ENCODE data around the gene AGER. TPM values are rescaled to one million over a fixed set of nuclear protein-coding genes. Genes with fewer than 3 reads are reported as not detected.
"Not testable (repeated sequence)": the region's sequence is repeated elsewhere in the genome, so short reads cannot be mapped to it uniquely, and the experiment has no call there.

The AGER gene
- total and polyA plus RNA-seq, 2 of the 4 experiments (the other 2 are of a cell fraction): 0.18 to 4.2 TPM

- no peak for TF ChIP-seq USF2 (IDR thresholded peaks at IDR 0.05; ENCODE audit: low read depth, low read length)
Observed at GRCh38 chr6:32187009-32187709, 3.1 kb upstream of the AGER start (continued).

- Histone ChIP-seq H3K27ac (ENCODE audit: insufficient read depth, low read length) (peak overlapping the region; percentile 49; the same call in 1 of the 2 replicates), H3K36me3 (ENCODE audit: control insufficient read depth, insufficient read depth, low read length) (peaks cover 34% of the 10 kb centered on the region)
Observed at GRCh38 chr6:32186151-32186840, 2.2 kb upstream of the AGER start.

More at GRCh38 chr6:32186151-32186840, 2.2 kb upstream of the AGER start:
- in situ Hi-C loops (cut with MboI; ENCODE audit: low sequenced_read_pairs): loop anchor here (25.0 kb wide), 1 partner anchor 776 kb away; the partner anchor contains the start of genes BRD2 and HLA-DMA
- H3K4ac ChIP-seq (ENCODE audit: low read depth, low read length); H3K4me3 ChIP-seq (ENCODE audit: insufficient read depth, low read depth, low read length); H2AFZ ChIP-seq (replicated peaks; ENCODE audit: low read length, poor library complexity); H3K9ac ChIP-seq (ENCODE audit: low read depth, low read length); H3K14ac ChIP-seq (replicated peaks; ENCODE audit: low read depth, low read length); H3K9me3 ChIP-seq (ENCODE audit: control insufficient read depth, insufficient read depth, low read length); H4K5ac ChIP-seq (ENCODE audit: low read depth, low read length); H2BK15ac ChIP-seq (ENCODE audit: low read depth, low read length); H2AK9ac ChIP-seq (replicated peaks; ENCODE audit: low read depth, low read length, poor library complexity); H3K27me3 ChIP-seq (ENCODE audit: control insufficient read depth, insufficient read depth, low read length); H2BK120ac ChIP-seq (ENCODE audit: low read depth, low read length); CTCF ChIA-PET; H3K4me2 ChIP-seq (ENCODE audit: low read depth, low read length); H2AK5ac ChIP-seq (ENCODE audit: low read depth, low read length); H3K23ac ChIP-seq (ENCODE audit: low read depth, low read length); H3K9me1 ChIP-seq (ENCODE audit: insufficient read depth, low read length); H2BK20ac ChIP-seq (ENCODE audit: low read depth, low read length); H3K56ac ChIP-seq (ENCODE audit: extremely low read depth, insufficient read depth, low read length); H4K8ac ChIP-seq (ENCODE audit: low read depth in 2 of 2, low read length in 2 of 2); H3K4me1 ChIP-seq (ENCODE audit: control insufficient read depth, insufficient read depth, low read length); ATAC-seq (ENCODE audit: low read depth); H3K18ac ChIP-seq (ENCODE audit: low read depth, low read length); H4K91ac ChIP-seq (ENCODE audit: insufficient read depth, low read depth, low read length); H2BK5ac ChIP-seq (ENCODE audit: low read depth, low read length, poor library complexity, severe bottlenecking); DNase-seq; dilution Hi-C loops (cut with HindIII; ENCODE audit: low sequenced_read_pairs, unreplicated experiment); H4K20me1 ChIP-seq (ENCODE audit: insufficient read depth, low read length): not testable (repeated sequence)
- intact Hi-C loops (cut with micrococcal nuclease): loop anchor here (5.0 kb wide), 1 partner anchor 786 kb away; no protein-coding TSS in a partner anchor
- POLR2A ChIA-PET (ENCODE audit: unreplicated experiment): interaction anchor here (1.0 kb wide), 1 partner anchor 9 kb away, joined by 7 read pairs; no protein-coding TSS in a partner anchor
- TSS peak; percentile 57 for BruUV-seq (replicated peaks)
- H3K79me1 ChIP-seq (ENCODE audit: low read depth in 1 of 2, low read length in 2 of 2): peaks cover 15 to 53% of the 10 kb centered on the region in 2 experiments
- 71% methylated on average over 4 of the region's 10 CpGs; no CpG with 5 or more reads in 1 of the 2 experiments for WGBS, 2 experiments (ENCODE audit: extremely low coverage in 2 of 2, insufficient read length in 1 of 2)

Measured in IMR-90 (cell line).